ENCODE results near the gene ORAI3.

Gene ORAI3

GRCh38 chr16:30903002-30903401, 45.9 kb upstream of the ORAI3 start:
- no peak for DNase-seq
- Histone ChIP-seq H3K36me3 (no peaks in the 10 kb centered on the region), H3K4me3 (ENCODE audit: low read depth, low read length) (no peak overlapping the region), H3K4me1 (no peaks in the 10 kb centered on the region), H3K27me3 (no peaks in the 10 kb centered on the region), H3K9me3 (no peaks in the 10 kb centered on the region)
- no peak for TF ChIP-seq CTCF (IDR thresholded peaks at IDR 0.05; ENCODE audit: low read depth, low read length)

GRCh38 chr16:30903596-30903995, 45.3 kb upstream of the ORAI3 start:
- H3K9me3 ChIP-seq: no peaks in the 10 kb centered on the region
- no peak for TF ChIP-seq CTCF (IDR thresholded peaks at IDR 0.05; ENCODE audit: low read depth, low read length)
- DNase-seq: no peak
- H3K4me1 ChIP-seq: no peaks in the 10 kb centered on the region
- H3K27me3 ChIP-seq: no peaks in the 10 kb centered on the region
- no peak overlapping the region for H3K4me3 ChIP-seq (ENCODE audit: low read depth, low read length)
- H3K36me3 ChIP-seq: no peaks in the 10 kb centered on the region

GRCh38 chr16:30904114-30904780, 44.6 kb upstream of the ORAI3 start:
- no peak for DNase-seq
- Histone ChIP-seq H3K9me3 (no peaks in the 10 kb centered on the region), H3K27me3 (no peaks in the 10 kb centered on the region), H3K4me3 (ENCODE audit: low read depth, low read length) (no peak overlapping the region), H3K4me1 (no peaks in the 10 kb centered on the region), H3K36me3 (no peaks in the 10 kb centered on the region)
- no peak for TF ChIP-seq CTCF (IDR thresholded peaks at IDR 0.05; ENCODE audit: low read depth, low read length)

- H3K36me3 ChIP-seq: no peaks in the 10 kb centered on the region
- H3K4me3 ChIP-seq (ENCODE audit: low read depth, low read length): no peak overlapping the region
- no peaks in the 10 kb centered on the region for H3K9me3 ChIP-seq
- no peak for TF ChIP-seq CTCF (IDR thresholded peaks at IDR 0.05; ENCODE audit: low read depth, low read length)
- H3K4me1 ChIP-seq: no peaks in the 10 kb centered on the region
- no peaks in the 10 kb centered on the region for H3K27me3 ChIP-seq
- DNase-seq: no peak
Measured at GRCh38 chr16:30907064-30907463, 41.8 kb upstream of the ORAI3 start.

GRCh38 chr16:30910427-30911029, 38.3 kb upstream of the ORAI3 start:
- no peak for DNase-seq
- Histone ChIP-seq H3K27me3 (no peaks in the 10 kb centered on the region), H3K4me3 (ENCODE audit: low read depth, low read length) (no peak overlapping the region), H3K9me3 (no peaks in the 10 kb centered on the region), H3K36me3 (no peaks in the 10 kb centered on the region), H3K4me1 (no peaks in the 10 kb centered on the region)
- no peak for TF ChIP-seq CTCF (IDR thresholded peaks at IDR 0.05; ENCODE audit: low read depth, low read length)

- Histone ChIP-seq H3K36me3 (no peaks in the 10 kb centered on the region), H3K4me3 (ENCODE audit: low read depth, low read length) (no peak overlapping the region), H3K4me1 (no peaks in the 10 kb centered on the region), H3K9me3 (no peaks in the 10 kb centered on the region), H3K27me3 (no peaks in the 10 kb centered on the region)
- no peak for DNase-seq
- no peak for TF ChIP-seq CTCF (IDR thresholded peaks at IDR 0.05; ENCODE audit: low read depth, low read length)
Measured at GRCh38 chr16:30912794-30913412, 36.0 kb upstream of the ORAI3 start.

Data from BE2C (cell line).